HepG2 (cell line): ENCODE measurements around the gene NRL. TPM values are rescaled to one million over a fixed set of nuclear protein-coding genes. Genes with fewer than 3 reads are reported as not detected.

Experiments
- ATAC-seq: fragments of 200-7000 bp; cut with Tn5 transposase; 3 replicates; pipeline ENCODE4 v1.9.1; 2020; ENCODE audit warnings: mild to moderate bottlenecking, moderate library complexity
- BruUV-seq: library from RNA; stranded (reverse); fragments of 400-500 nt; replicated peaks from 2 replicates; lab custom pipeline; 2021; lab: Mats Ljungman, UMichigan
- CTCF ChIA-PET: fragments of 300-600 bp; formaldehyde crosslinking; extraction: SDS; loops from one replicate; lab custom pipeline; 2021; ENCODE audit warnings: low total read pairs, inconsistent platforms, low intra/inter-chr PET ratio; lab: Yijun Ruan, JAX
- POLR2A ChIA-PET: fragments of 350-600 bp; sonication (Branson Sonifier 250); formaldehyde crosslinking; loops from one replicate; lab custom pipeline; 2020; ENCODE audit warnings: antibody characterized with exemption, inconsistent platforms; lab: Yijun Ruan, JAX
- DNase-seq: peaks from one replicate; pipeline ENCODE4 v3.0.0-alpha.2; 2015; ENCODE audit warnings: low spot score
- FAIRE-seq: peaks from 3 replicates; lab custom pipeline; 2011; peaks lifted over from hg19 to GRCh38; lab: Jason Lieb, UNC
- H2AFZ ChIP-seq: one replicate; pipeline ENCODE4 v1.6.1; 2011; ENCODE audit warnings: low read length, inconsistent platforms
- H3K27ac ChIP-seq: fragments of 300-600 bp; 3 replicates; pipeline ENCODE4 v1.8.0; 2011; ENCODE audit warnings: mixed run types, mild to moderate bottlenecking, mixed read lengths, low read length, inconsistent platforms; ENCODE audit not compliant: insufficient read depth; ENCODE audit errors: extremely low read length
- H3K27me3 ChIP-seq, 2 experiments: fragments of 200-600 bp in 1 of 2; 2 replicates in 1 of 2; 3 replicates in 1 of 2; pipeline versions ENCODE4 v1.6.0 to v1.8.0; 2011; ENCODE audit warnings: low read length in 2 of 2, mild to moderate bottlenecking in 2 of 2, moderate library complexity in 2 of 2, inconsistent platforms in 1 of 2; ENCODE audit not compliant: insufficient read depth in 2 of 2, control insufficient read depth in 1 of 2
- H3K36me3 ChIP-seq, 2 experiments: fragments of 200-600 bp in 1 of 2; replicated peaks in 1 of 2; 2 replicates in 1 of 2; 3 replicates in 1 of 2; pipeline versions ENCODE4 v1.5.1 to v1.8.0; 2011; ENCODE audit warnings: low read length in 2 of 2, inconsistent platforms in 1 of 2; ENCODE audit not compliant: insufficient read depth in 2 of 2, control insufficient read depth in 1 of 2
- H3K4me1 ChIP-seq: 2 replicates; pipeline ENCODE4 v1.5.1; 2012; ENCODE audit warnings: low read length, inconsistent platforms; ENCODE audit not compliant: insufficient read depth
- H3K4me2 ChIP-seq: 2 replicates; pipeline ENCODE4 v1.6.0; 2011; ENCODE audit warnings: low read depth, low read length, inconsistent platforms
- H3K4me3 ChIP-seq, 3 experiments: fragments of 200-600 bp in 1 of 3; sonication (generic), shearing (Covaris generic) in 1 of 3; replicated peaks in 1 of 3; 2 replicates each; pipeline ENCODE4 v1.5.1; 2011 to 2016; ENCODE audit warnings: low read length in 3 of 3, inconsistent platforms in 2 of 3, low read depth in 2 of 3, mild to moderate bottlenecking in 2 of 3, control low read depth in 1 of 3, mixed read lengths in 1 of 3; ENCODE audit not compliant: insufficient read depth in 1 of 3
- H3K79me2 ChIP-seq: one replicate; pipeline ENCODE4 v1.6.1; 2011; ENCODE audit warnings: low read length, inconsistent platforms; ENCODE audit not compliant: insufficient read depth
- H3K9ac ChIP-seq: 2 replicates; pipeline ENCODE4 v1.6.0; 2011; ENCODE audit warnings: mild to moderate bottlenecking, low read depth, low read length, inconsistent platforms; ENCODE audit not compliant: insufficient read depth
- H3K9me3 ChIP-seq: 2 replicates; pipeline ENCODE4 v1.5.1; 2012; ENCODE audit warnings: mild to moderate bottlenecking, low read length
- H4K20me1 ChIP-seq: 2 replicates; pipeline ENCODE4 v1.6.0; 2011; ENCODE audit warnings: inconsistent platforms, mild to moderate bottlenecking, low read length, moderate library complexity; ENCODE audit not compliant: insufficient read depth
- ARNT ChIP-seq: fragments of 450-650 bp; IDR thresholded peaks from 2 replicates; pipeline ENCODE4 v1.6.1; 2017
- PAX8 ChIP-seq: sonication (generic); formaldehyde crosslinking; IDR thresholded peaks from 2 replicates; pipeline ENCODE4 v1.8.0; 2022; ENCODE audit warnings: mild to moderate bottlenecking, missing genetic modification reagents, borderline replicate concordance
- POLR2G ChIP-seq: fragments of 200-400 bp; formaldehyde crosslinking; IDR thresholded peaks from 2 replicates; pipeline ENCODE4 v1.6.1; 2018; ENCODE audit warnings: mild to moderate bottlenecking, low read depth, low read length, moderate library complexity
- TBP ChIP-seq: sonication (generic); formaldehyde crosslinking; IDR thresholded peaks from 2 replicates; pipeline ENCODE4 v1.5.0; 2020; ENCODE audit warnings: missing genetic modification reagents
- TBX2 ChIP-seq: sonication (generic); formaldehyde crosslinking; IDR thresholded peaks from 2 replicates; pipeline ENCODE4 v1.5.0; 2020; ENCODE audit warnings: missing genetic modification reagents, mild to moderate bottlenecking, borderline replicate concordance
- TOPORS ChIP-seq: sonication (generic); formaldehyde crosslinking; IDR thresholded peaks from 2 replicates; pipeline ENCODE4 v1.8.0; 2023; ENCODE audit warnings: mild to moderate bottlenecking, missing genetic modification reagents
- ZNF572 ChIP-seq: sonication (generic); formaldehyde crosslinking; IDR thresholded peaks from 2 replicates; pipeline ENCODE4 v1.5.1; 2020; ENCODE audit warnings: mild to moderate bottlenecking, missing genetic modification reagents
- ZNF773 ChIP-seq: sonication (generic); formaldehyde crosslinking; IDR thresholded peaks from 2 replicates; pipeline ENCODE4 v1.4.0; 2020; ENCODE audit warnings: missing genetic modification reagents, borderline replicate concordance
- ZNF782 ChIP-seq: sonication (generic); formaldehyde crosslinking; IDR thresholded peaks from 2 replicates; pipeline ENCODE4 v1.4.0; 2020; ENCODE audit warnings: missing genetic modification reagents, mild to moderate bottlenecking, borderline replicate concordance
- ZNF891 ChIP-seq: sonication (generic); formaldehyde crosslinking; IDR thresholded peaks from 2 replicates; pipeline ENCODE4 v1.5.0; 2020; ENCODE audit warnings: mild to moderate bottlenecking, missing genetic modification reagents
- WGBS: methylation state at CpG from one replicate; pipeline ENCODE4 v1.1.6; 2017; ENCODE audit warnings: low lambda C conversion rate; 5-methylcytosine and 5-hydroxymethylcytosine counted together
- in situ Hi-C: cut with HindIII; loops from 2 replicates; pipeline ENCODE4 v1.10.0; 2017; ENCODE audit warnings: low pct_unique_long_range_greater_than_20kb; ENCODE audit not compliant: extremely low pct_ligation_motif_present
- intact Hi-C: fragments of 100-400 bp; cut with micrococcal nuclease; formaldehyde crosslinking; loops from one replicate; pipeline ENCODE4 v1.10.0; 2022; ENCODE audit not compliant: unreplicated experiment
- polyA plus RNA-seq, 8 experiments: library from polyadenylated mRNA; depleted of rRNA in 3 of 8; stranded (reverse) in 7 of 8; unstranded in 1 of 8; fragments of >200 nt; fragmentation: Illumina TruSeq in 4 of 8; extraction: Trizol in 4 of 8; gene quantifications; 2 replicates each; pipeline versions ENCODE4 v1.2.1 to v1.2.3, GENCODE V29; 2011 to 2016; ENCODE audit warnings: low read depth in 4 of 8, missing spikeins in 1 of 8, mixed read lengths in 1 of 8; ENCODE audit not compliant: insufficient read depth in 1 of 8
- total RNA-seq, 5 experiments: library from RNA; depleted of rRNA; stranded (reverse); fragments of >200 nt; fragmentation: Illumina TruSeq; extraction: Trizol; gene quantifications; 2 replicates each; pipeline ENCODE4 v1.2.3, GENCODE V29; 2016; ENCODE audit warnings: low read depth in 1 of 5
- TF ChIP-seq, protein P1 (sequence below): sonication (generic); formaldehyde crosslinking; IDR thresholded peaks from 2 replicates; pipeline ENCODE4 v1.8.0; 2022; ENCODE audit warnings: low read depth, missing genetic modification reagents
- TF ChIP-seq, protein P2 (sequence below): sonication (generic); formaldehyde crosslinking; IDR thresholded peaks from 2 replicates; pipeline ENCODE4 v1.8.1; 2023; ENCODE audit warnings: mild to moderate bottlenecking, inconsistent platforms, moderate library complexity, missing genetic modification reagents, borderline replicate concordance
- TF ChIP-seq, protein P3 (sequence below): IDR thresholded peaks from 2 replicates; pipeline ENCODE4 v1.6.1; 2016; ENCODE audit warnings: low read depth, control low read depth
- TF ChIP-seq, protein P4 (sequence below): sonication (generic); formaldehyde crosslinking; IDR thresholded peaks from 2 replicates; pipeline ENCODE4 v1.4.0; 2020; ENCODE audit warnings: low read depth, mild to moderate bottlenecking, missing genetic modification reagents
- TF ChIP-seq, protein P5 (sequence below): sonication (generic); formaldehyde crosslinking; IDR thresholded peaks from 2 replicates; pipeline ENCODE4 v1.8.1; 2022; ENCODE audit warnings: mild to moderate bottlenecking, missing genetic modification reagents

NRL gene
- total and polyA plus RNA-seq, 2 of the 13 experiments (the other 11 are each of a cell fraction or from before 2014, with no cell fraction given) = 2.5 to 4.7 TPM

DNA sequence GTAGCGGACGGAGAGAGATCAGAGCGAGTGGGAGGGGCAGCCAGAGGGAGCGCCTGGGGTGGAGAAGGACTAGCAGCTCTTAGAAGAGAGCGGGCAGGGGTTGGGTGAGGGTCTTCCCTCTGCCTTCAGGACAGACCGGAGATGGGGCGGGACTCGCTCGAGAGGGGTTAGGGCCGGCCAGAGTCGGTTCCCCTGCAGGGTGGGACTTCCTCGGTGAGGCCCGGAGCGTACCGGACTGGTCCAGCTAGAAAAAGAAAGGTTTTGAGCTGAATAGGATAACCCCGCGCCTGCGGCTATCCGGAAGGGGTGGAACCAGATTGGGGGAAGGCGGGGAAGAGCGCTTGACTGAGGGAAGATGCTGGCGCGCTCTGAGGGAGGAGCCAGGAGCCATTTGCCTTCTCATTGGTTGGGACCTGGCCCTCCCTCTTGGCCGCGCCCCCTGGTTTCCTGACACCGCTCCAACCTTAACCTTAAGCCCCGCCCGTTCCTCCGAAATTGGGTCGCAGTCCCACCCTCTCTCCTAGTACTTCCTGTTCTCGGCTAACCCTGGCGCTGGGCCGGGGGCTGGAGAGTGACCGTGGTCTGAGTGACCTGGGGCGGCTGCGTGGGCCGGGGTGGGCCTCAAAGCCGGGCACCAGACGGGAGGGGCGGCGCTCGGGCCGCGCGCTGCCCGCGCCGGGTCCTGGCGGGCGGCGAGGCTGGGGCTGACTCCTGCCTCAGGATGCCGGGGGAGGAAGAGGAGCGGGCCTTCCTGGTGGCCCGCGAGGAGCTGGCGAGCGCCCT is 32.4 kb upstream of the NRL start, which contains the start of gene RNF31:
RNF31 (plus strand) TSS at position 521 of the 783 bp plus-strand sequence; CDS start at position 722, 201 bp downstream.
- peak within 1 kb of the TSS; percentile 98 for H3K4me2 ChIP-seq
- peaks cover 0 to 3% of the 10 kb centered on the region in 2 experiments; a peak in 1 of 5 replicates for H3K27me3 ChIP-seq
- H4K20me1 ChIP-seq = peaks cover 7% of the 10 kb centered on the region
- 1% methylated on average over 55 of the region's 57 CpGs for WGBS
- H3K9me3 ChIP-seq = no peaks in the 10 kb centered on the region
- peaks cover 39 to 54% of the 10 kb centered on the region in 2 experiments for H3K36me3 ChIP-seq
- peak within 1 kb of the TSS; percentile 21 for H2AFZ ChIP-seq
- H3K4me1 ChIP-seq = peaks cover 59% of the 10 kb centered on the region
- peaks cover 40% of the 10 kb centered on the region for H3K79me2 ChIP-seq
- DNase-seq (peak; percentile 100), FAIRE-seq (peak; percentile 100), ATAC-seq (peak; percentile 90)
- in situ Hi-C loops (loop anchor here (25.0 kb wide), 1 partner anchor 835 kb away; the partner anchor contains the start of genes BCL2L2, PABPN1 and PPP1R3E), intact Hi-C loops (loop anchor here (1.0 kb wide), 3 partner anchors 14 to 41 kb away; partner anchors contain the start of genes DCAF11, IPO4, IRF9 and NRL)
- peak within 1 kb of the TSS; percentile 95 for H3K9ac ChIP-seq
- POLR2A ChIA-PET = interaction anchor here (0.6 to 8.5 kb wide), 66 partner anchors 11 to 1558 kb away, joined by 3 to 279 read pairs (median 5); partner anchors contain the start of genes ACIN1, BCL2L2, C14orf119 and CARMIL3
- H3K4me3 ChIP-seq = peak within 1 kb of the TSS; percentile 91 to 100 (median 96)
- H3K27ac ChIP-seq = peak within 1 kb of the TSS; percentile 76
- CTCF ChIA-PET = no interaction called here
- BruUV-seq = no TSS peak
- TF ChIP-seq, protein P1, sequence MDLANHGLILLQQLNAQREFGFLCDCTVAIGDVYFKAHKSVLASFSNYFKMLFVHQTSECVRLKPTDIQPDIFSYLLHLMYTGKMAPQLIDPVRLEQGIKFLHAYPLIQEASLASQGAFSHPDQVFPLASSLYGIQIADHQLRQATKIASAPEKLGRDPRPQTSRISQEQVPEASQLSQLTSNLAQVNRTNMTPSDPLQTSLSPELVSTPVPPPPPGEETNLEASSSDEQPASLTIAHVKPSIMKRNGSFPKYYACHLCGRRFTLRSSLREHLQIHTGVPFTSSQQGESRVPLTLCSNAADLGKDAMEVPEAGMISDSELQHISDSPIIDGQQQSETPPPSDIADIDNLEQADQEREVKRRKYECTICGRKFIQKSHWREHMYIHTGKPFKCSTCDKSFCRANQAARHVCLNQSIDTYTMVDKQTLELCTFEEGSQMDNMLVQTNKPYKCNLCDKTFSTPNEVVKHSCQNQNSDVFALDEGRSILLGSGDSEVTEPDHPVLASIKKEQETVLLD (CRISPR knock-in tag) = no peak
- TF ChIP-seq ZNF572 (CRISPR knock-in tag) (no peak), TBP (CRISPR knock-in tag) (no peak; the same call in 1 of the 2 replicates), ZNF782 (CRISPR knock-in tag) (peak; percentile 96; the same call in 1 of the 2 replicates), ZNF773 (CRISPR knock-in tag) (peak; percentile 90; the same call in 1 of the 2 replicates), TBX2 (CRISPR knock-in tag) (peak; percentile 62), PAX8 (no peak; the same call in 1 of the 2 replicates), POLR2G (peak; percentile 89), ZNF891 (no peak), TOPORS (CRISPR knock-in tag) (peak; percentile 87; the same call in 1 of the 2 replicates), ARNT (no peak)
- TF ChIP-seq, protein P2, sequence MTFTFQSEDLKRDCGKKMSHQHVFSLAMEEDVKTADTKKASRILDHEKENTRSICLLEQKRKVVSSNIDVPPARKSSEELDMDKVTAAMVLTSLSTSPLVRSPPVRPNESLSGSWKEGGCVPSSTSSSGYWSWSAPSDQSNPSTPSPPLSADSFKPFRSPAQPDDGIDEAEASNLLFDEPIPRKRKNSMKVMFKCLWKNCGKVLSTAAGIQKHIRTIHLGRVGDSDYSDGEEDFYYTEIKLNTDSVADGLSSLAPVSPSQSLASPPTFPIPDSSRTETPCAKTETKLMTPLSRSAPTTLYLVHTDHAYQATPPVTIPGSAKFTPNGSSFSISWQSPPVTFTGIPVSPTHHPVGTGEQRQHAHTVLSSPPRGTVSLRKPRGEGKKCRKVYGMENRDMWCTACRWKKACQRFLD (CRISPR knock-in tag) = peak; percentile 77; the same call in 1 of the 2 replicates
- TF ChIP-seq, protein P3, sequence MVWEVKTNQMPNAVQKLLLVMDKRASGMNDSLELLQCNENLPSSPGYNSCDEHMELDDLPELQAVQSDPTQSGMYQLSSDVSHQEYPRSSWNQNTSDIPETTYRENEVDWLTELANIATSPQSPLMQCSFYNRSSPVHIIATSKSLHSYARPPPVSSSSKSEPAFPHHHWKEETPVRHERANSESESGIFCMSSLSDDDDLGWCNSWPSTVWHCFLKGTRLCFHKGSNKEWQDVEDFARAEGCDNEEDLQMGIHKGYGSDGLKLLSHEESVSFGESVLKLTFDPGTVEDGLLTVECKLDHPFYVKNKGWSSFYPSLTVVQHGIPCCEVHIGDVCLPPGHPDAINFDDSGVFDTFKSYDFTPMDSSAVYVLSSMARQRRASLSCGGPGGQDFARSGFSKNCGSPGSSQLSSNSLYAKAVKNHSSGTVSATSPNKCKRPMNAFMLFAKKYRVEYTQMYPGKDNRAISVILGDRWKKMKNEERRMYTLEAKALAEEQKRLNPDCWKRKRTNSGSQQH (CRISPR knock-in tag) = peak; percentile 66
- TF ChIP-seq, protein P4, sequence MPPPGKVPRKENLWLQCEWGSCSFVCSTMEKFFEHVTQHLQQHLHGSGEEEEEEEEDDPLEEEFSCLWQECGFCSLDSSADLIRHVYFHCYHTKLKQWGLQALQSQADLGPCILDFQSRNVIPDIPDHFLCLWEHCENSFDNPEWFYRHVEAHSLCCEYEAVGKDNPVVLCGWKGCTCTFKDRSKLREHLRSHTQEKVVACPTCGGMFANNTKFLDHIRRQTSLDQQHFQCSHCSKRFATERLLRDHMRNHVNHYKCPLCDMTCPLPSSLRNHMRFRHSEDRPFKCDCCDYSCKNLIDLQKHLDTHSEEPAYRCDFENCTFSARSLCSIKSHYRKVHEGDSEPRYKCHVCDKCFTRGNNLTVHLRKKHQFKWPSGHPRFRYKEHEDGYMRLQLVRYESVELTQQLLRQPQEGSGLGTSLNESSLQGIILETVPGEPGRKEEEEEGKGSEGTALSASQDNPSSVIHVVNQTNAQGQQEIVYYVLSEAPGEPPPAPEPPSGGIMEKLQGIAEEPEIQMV = peak; percentile 33; the same call in 1 of the 2 replicates
- TF ChIP-seq, protein P5, sequence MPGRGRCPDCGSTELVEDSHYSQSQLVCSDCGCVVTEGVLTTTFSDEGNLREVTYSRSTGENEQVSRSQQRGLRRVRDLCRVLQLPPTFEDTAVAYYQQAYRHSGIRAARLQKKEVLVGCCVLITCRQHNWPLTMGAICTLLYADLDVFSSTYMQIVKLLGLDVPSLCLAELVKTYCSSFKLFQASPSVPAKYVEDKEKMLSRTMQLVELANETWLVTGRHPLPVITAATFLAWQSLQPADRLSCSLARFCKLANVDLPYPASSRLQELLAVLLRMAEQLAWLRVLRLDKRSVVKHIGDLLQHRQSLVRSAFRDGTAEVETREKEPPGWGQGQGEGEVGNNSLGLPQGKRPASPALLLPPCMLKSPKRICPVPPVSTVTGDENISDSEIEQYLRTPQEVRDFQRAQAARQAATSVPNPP (CRISPR knock-in tag) = peak; percentile 85
